Measurements from ENCODE around the gene FAM81B.

- no peak for TF ChIP-seq POLR2A (IDR thresholded peaks at IDR 0.05)
- no peak for TF ChIP-seq CTCF (IDR thresholded peaks at IDR 0.05)
Measured at GRCh38 chr5:95439801-95440493, 48.8 kb downstream of the FAM81B start.

Data from sigmoid colon (tissue), 3 donors.